Measurements from ENCODE around the gene ANKFY1. TPM values are rescaled to one million over a fixed set of nuclear protein-coding genes. Genes with fewer than 3 reads are reported as not detected.
A peak's percentile ranks its signal among the peaks of the same experiment; 100 is the strongest.

ANKFY1 gene
- total RNA-seq, 1 donor from 2014 or later, result 26.6 TPM

GRCh38 chr17:4174556-4174955, 89.2 kb downstream of the ANKFY1 start:
- no peak overlapping the region for H3K27ac ChIP-seq (ENCODE audit: low read depth, low read length)
- H3K27me3 ChIP-seq (ENCODE audit: control insufficient read depth in 3 of 3, insufficient read depth in 3 of 3, low read length in 3 of 3), result no peaks in the 10 kb centered on the region
- H3K36me3 ChIP-seq (ENCODE audit: control insufficient read depth in 3 of 3, insufficient read depth in 3 of 3, low read length in 3 of 3), result peaks cover 89 to 92% (median 90%) of the 10 kb centered on the region in 3 donors
- no peaks in the 10 kb centered on the region for H3K9me3 ChIP-seq (ENCODE audit: control insufficient read depth in 3 of 3, low read length in 3 of 3)
- peaks cover 0 to 2% (median 0%) of the 10 kb centered on the region in 3 donors for H3K4me1 ChIP-seq (ENCODE audit: control insufficient read depth in 3 of 3, insufficient read depth in 3 of 3, low read length in 3 of 3)
- H3K9ac ChIP-seq (ENCODE audit: low read depth in 1 of 3, low read length in 3 of 3), result no peak overlapping the region
- H3K4me3 ChIP-seq (ENCODE audit: low read length in 3 of 3), result no peak overlapping the region

GRCh38 chr17:4173781-4174180, 90.0 kb downstream of the ANKFY1 start:
- H3K4me3 ChIP-seq (ENCODE audit: low read length in 3 of 3), result no peak overlapping the region
- H3K9me3 ChIP-seq (ENCODE audit: control insufficient read depth in 3 of 3, low read length in 3 of 3), result no peaks in the 10 kb centered on the region
- no peak overlapping the region for H3K27ac ChIP-seq (ENCODE audit: low read depth, low read length)
- peaks cover 89 to 92% (median 91%) of the 10 kb centered on the region in 3 donors for H3K36me3 ChIP-seq (ENCODE audit: control insufficient read depth in 3 of 3, insufficient read depth in 3 of 3, low read length in 3 of 3)
- H3K4me1 ChIP-seq (ENCODE audit: control insufficient read depth in 3 of 3, insufficient read depth in 3 of 3, low read length in 3 of 3), result peaks cover 0 to 2% (median 0%) of the 10 kb centered on the region in 3 donors
- no peaks in the 10 kb centered on the region for H3K27me3 ChIP-seq (ENCODE audit: control insufficient read depth in 3 of 3, insufficient read depth in 3 of 3, low read length in 3 of 3)
- H3K9ac ChIP-seq (ENCODE audit: low read depth in 1 of 3, low read length in 3 of 3), result no peak overlapping the region

- H3K9me3 ChIP-seq (ENCODE audit: control insufficient read depth in 3 of 3, low read length in 3 of 3), result no peaks in the 10 kb centered on the region
- peaks cover 84 to 90% (median 87%) of the 10 kb centered on the region in 3 donors for H3K36me3 ChIP-seq (ENCODE audit: control insufficient read depth in 3 of 3, insufficient read depth in 3 of 3, low read length in 3 of 3)
- no peaks in the 10 kb centered on the region for H3K27me3 ChIP-seq (ENCODE audit: control insufficient read depth in 3 of 3, insufficient read depth in 3 of 3, low read length in 3 of 3)
- no peak overlapping the region for H3K27ac ChIP-seq (ENCODE audit: low read depth, low read length)
- no peak overlapping the region for H3K9ac ChIP-seq (ENCODE audit: low read depth in 1 of 3, low read length in 3 of 3)
- peaks cover 0 to 2% (median 0%) of the 10 kb centered on the region in 3 donors for H3K4me1 ChIP-seq (ENCODE audit: control insufficient read depth in 3 of 3, insufficient read depth in 3 of 3, low read length in 3 of 3)
- H3K4me3 ChIP-seq (ENCODE audit: low read length in 3 of 3), result no peak overlapping the region
Measured at GRCh38 chr17:4172356-4172755, 91.4 kb downstream of the ANKFY1 start.

- Histone ChIP-seq H3K27me3 (ENCODE audit: control insufficient read depth in 3 of 3, insufficient read depth in 3 of 3, low read length in 3 of 3) (no peaks in the 10 kb centered on the region), H3K36me3 (ENCODE audit: control insufficient read depth in 3 of 3, insufficient read depth in 3 of 3, low read length in 3 of 3) (peaks cover 76 to 87% (median 87%) of the 10 kb centered on the region in 3 donors), H3K9ac (ENCODE audit: low read depth in 1 of 3, low read length in 3 of 3) (no peak overlapping the region), H3K9me3 (ENCODE audit: control insufficient read depth in 3 of 3, low read length in 3 of 3) (no peaks in the 10 kb centered on the region), H3K4me1 (ENCODE audit: control insufficient read depth in 3 of 3, insufficient read depth in 3 of 3, low read length in 3 of 3) (peaks cover 0 to 2% (median 0%) of the 10 kb centered on the region in 3 donors), H3K27ac (ENCODE audit: low read depth, low read length) (no peak overlapping the region), H3K4me3 (ENCODE audit: low read length in 3 of 3) (no peak overlapping the region)
Measured at GRCh38 chr17:4170639-4171280, 93.0 kb downstream of the ANKFY1 start.

GRCh38 chr17:4167786-4168185, 96.0 kb downstream of the ANKFY1 start:
- no peaks in the 10 kb centered on the region for H3K27me3 ChIP-seq (ENCODE audit: control insufficient read depth in 3 of 3, insufficient read depth in 3 of 3, low read length in 3 of 3)
- H3K27ac ChIP-seq (ENCODE audit: low read depth, low read length), result no peak overlapping the region
- H3K9me3 ChIP-seq (ENCODE audit: control insufficient read depth in 3 of 3, low read length in 3 of 3), result no peaks in the 10 kb centered on the region
- H3K4me1 ChIP-seq (ENCODE audit: control insufficient read depth in 3 of 3, insufficient read depth in 3 of 3, low read length in 3 of 3), result peaks cover 0 to 6% (median 2%) of the 10 kb centered on the region in 3 donors
- H3K4me3 ChIP-seq (ENCODE audit: low read length in 3 of 3), result no peak overlapping the region
- H3K36me3 ChIP-seq (ENCODE audit: control insufficient read depth in 3 of 3, insufficient read depth in 3 of 3, low read length in 3 of 3), result peaks cover 63 to 82% (median 80%) of the 10 kb centered on the region in 3 donors
- H3K9ac ChIP-seq (ENCODE audit: low read depth in 1 of 3, low read length in 3 of 3), result no peak overlapping the region

GRCh38 chr17:4166419-4166818, 97.4 kb downstream of the ANKFY1 start:
- Histone ChIP-seq H3K9me3 (ENCODE audit: control insufficient read depth in 3 of 3, low read length in 3 of 3) (no peaks in the 10 kb centered on the region), H3K27me3 (ENCODE audit: control insufficient read depth in 3 of 3, insufficient read depth in 3 of 3, low read length in 3 of 3) (no peaks in the 10 kb centered on the region), H3K9ac (ENCODE audit: low read depth in 1 of 3, low read length in 3 of 3) (no peak overlapping the region), H3K27ac (ENCODE audit: low read depth, low read length) (no peak overlapping the region), H3K4me1 (ENCODE audit: control insufficient read depth in 3 of 3, insufficient read depth in 3 of 3, low read length in 3 of 3) (peaks cover 3 to 10% (median 6%) of the 10 kb centered on the region in 3 donors), H3K4me3 (ENCODE audit: low read length in 3 of 3) (no peak overlapping the region), H3K36me3 (ENCODE audit: control insufficient read depth in 3 of 3, insufficient read depth in 3 of 3, low read length in 3 of 3) (peaks cover 52 to 69% (median 69%) of the 10 kb centered on the region in 3 donors)

- Histone ChIP-seq H3K36me3 (ENCODE audit: control insufficient read depth in 3 of 3, insufficient read depth in 3 of 3, low read length in 3 of 3) (peaks cover 42 to 60% (median 60%) of the 10 kb centered on the region in 3 donors), H3K27ac (ENCODE audit: low read depth, low read length) (no peak overlapping the region), H3K4me1 (ENCODE audit: control insufficient read depth in 3 of 3, insufficient read depth in 3 of 3, low read length in 3 of 3) (peaks cover 7 to 16% (median 10%) of the 10 kb centered on the region in 3 donors)
Measured at GRCh38 chr17:4165301-4166010, 98.3 kb downstream of the ANKFY1 start.

GRCh38 chr17:4163951-4164350, 99.8 kb downstream of the ANKFY1 start:
- Histone ChIP-seq H3K4me1 (ENCODE audit: control insufficient read depth in 3 of 3, insufficient read depth in 3 of 3, low read length in 3 of 3) (peaks cover 7 to 16% (median 10%) of the 10 kb centered on the region in 3 donors), H3K27ac (ENCODE audit: low read depth, low read length) (no peak overlapping the region), H3K36me3 (ENCODE audit: control insufficient read depth in 3 of 3, insufficient read depth in 3 of 3, low read length in 3 of 3) (peaks cover 29 to 47% (median 45%) of the 10 kb centered on the region in 3 donors), H3K4me3 (ENCODE audit: low read length in 3 of 3) (no peak overlapping the region), H3K9ac (ENCODE audit: low read depth in 1 of 3, low read length in 3 of 3) (no peak overlapping the region), H3K27me3 (ENCODE audit: control insufficient read depth in 3 of 3, insufficient read depth in 3 of 3, low read length in 3 of 3) (no peaks in the 10 kb centered on the region), H3K9me3 (ENCODE audit: control insufficient read depth in 3 of 3, low read length in 3 of 3) (no peaks in the 10 kb centered on the region)

More at GRCh38 chr17:4165301-4166010, 98.3 kb downstream of the ANKFY1 start:
- Histone ChIP-seq H3K9me3 (ENCODE audit: control insufficient read depth in 3 of 3, low read length in 3 of 3) (no peaks in the 10 kb centered on the region), H3K4me3 (ENCODE audit: low read length in 3 of 3) (no peak overlapping the region), H3K9ac (ENCODE audit: low read depth in 1 of 3, low read length in 3 of 3) (no peak overlapping the region), H3K27me3 (ENCODE audit: control insufficient read depth in 3 of 3, insufficient read depth in 3 of 3, low read length in 3 of 3) (no peaks in the 10 kb centered on the region)

- Histone ChIP-seq H3K27me3 (ENCODE audit: control insufficient read depth in 3 of 3, insufficient read depth in 3 of 3, low read length in 3 of 3) (no peaks in the 10 kb centered on the region), H3K36me3 (ENCODE audit: control insufficient read depth in 3 of 3, insufficient read depth in 3 of 3, low read length in 3 of 3) (peaks cover 31 to 42% (median 40%) of the 10 kb centered on the region in 3 donors), H3K9me3 (ENCODE audit: control insufficient read depth in 3 of 3, low read length in 3 of 3) (no peaks in the 10 kb centered on the region), H3K9ac (ENCODE audit: low read depth in 1 of 3, low read length in 3 of 3) (no peak overlapping the region), H3K27ac (ENCODE audit: low read depth, low read length) (peak overlapping the region; percentile 1), H3K4me3 (ENCODE audit: low read length in 3 of 3) (no peak overlapping the region), H3K4me1 (ENCODE audit: control insufficient read depth in 3 of 3, insufficient read depth in 3 of 3, low read length in 3 of 3) (peaks cover 7 to 16% (median 10%) of the 10 kb centered on the region in 3 donors)
Measured at GRCh38 chr17:4162775-4163466, 100.9 kb downstream of the ANKFY1 start.
